Gastrocnemius medialis (tissue), 4 donors: ENCODE measurements around the gene PRRT1B. TPM values are rescaled to one million over a fixed set of nuclear protein-coding genes. Genes with fewer than 3 reads are reported as not detected.

Source experiments
- ATAC-seq, 2 donors: fragments of 150-250 bp; one replicate each; pipeline ENCODE4 v1.9.1; 2016
- DNase-seq, 2 donors: peaks; one replicate each; pipeline ENCODE4 v3.0.0-alpha.2; 2019
- H3K27ac ChIP-seq, 4 donors: fragments of 200-600 bp; sonication (generic); 1 replicate in 1 of 4; 2 replicates in 3 of 4; pipeline ENCODE4 v1.5.1; 2016 to 2018; ENCODE audit warnings: mild to moderate bottlenecking in 2 of 4, moderate library complexity in 1 of 4
- H3K27me3 ChIP-seq, 3 donors: fragments of 200-600 bp; sonication (generic) in 2 of 3; 1 replicate in 1 of 3; 2 replicates in 2 of 3; pipeline versions ENCODE4 v1.5.1 to v1.6.0; 2016 to 2019; ENCODE audit warnings: mild to moderate bottlenecking in 1 of 3, moderate library complexity in 1 of 3
- H3K36me3 ChIP-seq, 2 donors: fragments of 200-600 bp; sonication (generic) in 1 of 2; one replicate each; pipeline ENCODE4 v1.5.1; 2017 to 2018
- H3K4me1 ChIP-seq, 2 donors: fragments of 200-600 bp; sonication (generic) in 1 of 2; one replicate each; pipeline ENCODE4 v1.5.1; 2016 to 2017; ENCODE audit warnings: mild to moderate bottlenecking in 2 of 2
- H3K4me3 ChIP-seq, 4 donors: fragments of 200-600 bp; sonication (generic) in 3 of 4; 1 replicate in 1 of 4; 2 replicates in 3 of 4; pipeline ENCODE4 v1.5.1; 2016 to 2019; ENCODE audit warnings: mild to moderate bottlenecking in 2 of 4
- H3K9me3 ChIP-seq, 3 donors: fragments of 200-600 bp; sonication (generic) in 2 of 3; 1 replicate in 1 of 3; 2 replicates in 2 of 3; pipeline ENCODE4 v1.5.1; 2016 to 2019
- POLR2A ChIP-seq, 2 donors: fragments of 450-650 bp; IDR thresholded peaks; one replicate each; pipeline ENCODE4 v1.6.1; 2017; ENCODE audit warnings: antibody characterized with exemption in 2 of 2, mild to moderate bottlenecking in 2 of 2, moderate library complexity in 2 of 2
- in situ Hi-C, 4 donors: fragments of 200-750 bp; cut with MboI; loops; one replicate each; pipeline versions ENCODE4 v1.15.0 to v1.8.0; 2017; ENCODE audit warnings: low sequenced_read_pairs in 4 of 4
- intact Hi-C: fragments of 100-400 bp; cut with DNase I; formaldehyde crosslinking; loops from one replicate; pipeline ENCODE4 v1.15.1; 2023; ENCODE audit warnings: low total_unique reads
- total RNA-seq, 4 donors: library from RNA; depleted of rRNA; stranded (reverse); fragments of >200 nt; gene quantifications; one replicate each; pipeline versions ENCODE4 v1.1.0 to v1.2.3, GENCODE V29; 2016
- TF ChIP-seq, protein P1 (sequence below), 5 experiments: fragments of 450-650 bp in 3 of 5; fragments of 200-600 bp in 2 of 5; sonication (generic) in 2 of 5; IDR thresholded peaks in 4 of 5; conservative IDR thresholded peaks in 1 of 5; 1 replicate in 4 of 5; 2 replicates in 1 of 5; pipeline ENCODE4 v1.5.1; 2016 to 2019; ENCODE audit warnings: antibody characterized with exemption in 5 of 5, mild to moderate bottlenecking in 3 of 5, moderate library complexity in 3 of 5

The PRRT1B gene
- total RNA-seq, 4 donors from 2014 or later: not detected

DNA sequence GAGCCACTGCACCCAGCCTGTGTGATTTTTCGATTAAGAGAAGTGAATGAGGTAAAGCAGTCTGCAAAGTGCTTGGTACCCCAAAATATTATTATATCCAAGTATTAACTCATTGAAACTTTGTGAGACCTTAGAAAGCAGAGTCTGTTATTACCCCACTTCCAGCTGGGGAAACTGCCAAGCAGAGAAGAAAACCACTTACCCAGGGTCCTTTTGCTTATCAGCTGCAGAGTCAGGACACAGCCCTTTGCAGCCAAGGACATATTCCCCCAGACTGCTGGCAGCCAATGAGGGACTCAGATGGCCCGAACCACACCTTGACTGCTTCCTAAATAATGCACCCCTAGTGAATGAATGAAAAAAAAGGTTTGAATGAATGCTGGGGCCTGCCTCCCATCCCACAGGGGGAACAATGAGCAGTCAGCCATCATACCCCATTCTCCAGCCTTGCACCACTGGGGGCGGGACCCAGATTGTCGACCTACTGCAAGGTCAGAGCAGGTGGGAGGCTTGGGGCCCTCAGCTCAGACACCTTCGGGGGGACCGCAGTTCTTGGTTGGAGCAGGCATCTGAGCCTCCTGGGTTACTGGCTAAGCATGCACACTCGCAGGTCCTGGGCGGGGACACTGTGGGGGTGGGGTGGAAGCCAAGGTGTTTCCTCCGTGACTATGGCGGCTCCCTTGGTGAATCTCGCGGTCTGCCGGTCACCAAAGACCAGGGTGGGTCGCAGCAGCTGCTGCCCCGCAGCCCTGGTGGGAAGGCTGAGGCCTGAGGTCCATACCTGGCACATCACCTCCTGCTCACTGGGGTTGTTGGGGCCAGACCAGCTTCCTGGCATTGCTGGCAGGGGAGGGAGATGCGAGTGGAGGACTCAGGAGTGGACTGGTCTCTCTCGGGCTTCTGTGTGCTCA is 29.7 kb downstream of the PRRT1B start:
- DNase-seq (no peak), ATAC-seq (no peak)
- Histone ChIP-seq H3K36me3 (peaks cover 0 to 77% of the 10 kb centered on the region in 2 donors), H3K27me3 (no peaks in the 10 kb centered on the region), H3K4me1 (peaks cover 0 to 1% of the 10 kb centered on the region in 2 donors), H3K4me3 (no peak overlapping the region), H3K9me3 (no peaks in the 10 kb centered on the region), H3K27ac (no peak overlapping the region)
- TF ChIP-seq POLR2A (IDR thresholded peaks at IDR 0.05): no peak
- TF ChIP-seq, protein P1, sequence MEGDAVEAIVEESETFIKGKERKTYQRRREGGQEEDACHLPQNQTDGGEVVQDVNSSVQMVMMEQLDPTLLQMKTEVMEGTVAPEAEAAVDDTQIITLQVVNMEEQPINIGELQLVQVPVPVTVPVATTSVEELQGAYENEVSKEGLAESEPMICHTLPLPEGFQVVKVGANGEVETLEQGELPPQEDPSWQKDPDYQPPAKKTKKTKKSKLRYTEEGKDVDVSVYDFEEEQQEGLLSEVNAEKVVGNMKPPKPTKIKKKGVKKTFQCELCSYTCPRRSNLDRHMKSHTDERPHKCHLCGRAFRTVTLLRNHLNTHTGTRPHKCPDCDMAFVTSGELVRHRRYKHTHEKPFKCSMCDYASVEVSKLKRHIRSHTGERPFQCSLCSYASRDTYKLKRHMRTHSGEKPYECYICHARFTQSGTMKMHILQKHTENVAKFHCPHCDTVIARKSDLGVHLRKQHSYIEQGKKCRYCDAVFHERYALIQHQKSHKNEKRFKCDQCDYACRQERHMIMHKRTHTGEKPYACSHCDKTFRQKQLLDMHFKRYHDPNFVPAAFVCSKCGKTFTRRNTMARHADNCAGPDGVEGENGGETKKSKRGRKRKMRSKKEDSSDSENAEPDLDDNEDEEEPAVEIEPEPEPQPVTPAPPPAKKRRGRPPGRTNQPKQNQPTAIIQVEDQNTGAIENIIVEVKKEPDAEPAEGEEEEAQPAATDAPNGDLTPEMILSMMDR (IDR thresholded peaks at IDR 0.05 in 4 of 5, conservative IDR thresholded peaks at IDR 0.05 in 1 of 5): no peak
- intact Hi-C loops (no loop called here), in situ Hi-C loops (loop anchor here in 3 of 4 donors (25.0 kb wide), 1 partner anchor 687 kb away; no protein-coding TSS in a partner anchor)

DNA sequence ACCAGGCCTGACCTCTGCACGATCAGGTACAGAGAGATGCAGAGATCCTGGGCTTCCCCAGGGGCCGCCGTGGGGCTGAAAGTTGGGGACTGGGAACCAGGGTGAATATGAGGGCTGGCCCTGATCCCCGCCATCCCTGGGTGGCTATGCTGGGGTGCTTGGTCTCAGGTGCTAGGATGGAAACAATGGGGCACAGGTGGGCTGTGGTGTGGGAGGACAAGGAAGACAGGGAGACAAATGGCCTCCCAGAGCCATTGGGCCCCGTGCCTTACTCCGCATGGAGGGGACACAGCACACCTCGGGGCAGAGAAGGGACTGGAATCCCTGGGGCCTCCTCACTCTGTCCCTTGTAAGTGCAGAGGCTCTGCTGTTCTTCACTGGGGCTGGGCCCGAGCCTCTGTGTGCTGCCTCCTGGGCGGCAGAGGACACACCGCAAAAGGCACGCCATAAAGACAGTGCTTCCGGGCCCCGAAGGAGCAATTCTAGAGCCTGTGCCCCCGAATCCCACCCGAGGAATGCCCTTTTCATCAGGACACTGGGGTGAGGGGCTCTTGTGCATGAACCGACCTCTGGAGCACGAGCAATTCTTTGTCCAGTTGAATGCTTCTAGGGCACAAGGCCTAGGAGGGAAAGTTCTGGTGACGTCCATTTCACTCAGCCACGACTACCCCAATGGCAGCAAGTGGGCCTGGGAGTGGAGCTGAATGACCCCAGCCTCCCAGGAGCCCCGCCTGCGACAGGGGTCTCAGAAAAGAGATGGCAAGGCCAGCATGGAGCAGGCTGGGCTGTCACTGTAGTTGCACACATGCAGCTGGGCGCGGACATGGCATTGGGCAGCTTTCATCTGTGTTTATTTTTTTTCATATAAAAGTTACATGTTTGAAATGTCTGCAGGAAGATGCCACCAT is 30.9 kb downstream of the PRRT1B start:
- TF ChIP-seq, protein P1 (IDR thresholded peaks at IDR 0.05 in 4 of 5, conservative IDR thresholded peaks at IDR 0.05 in 1 of 5): no peak
- no peak for TF ChIP-seq POLR2A (IDR thresholded peaks at IDR 0.05)
- Histone ChIP-seq H3K36me3 (peaks cover 0 to 84% of the 10 kb centered on the region in 2 donors), H3K4me3 (no peak overlapping the region), H3K27me3 (no peaks in the 10 kb centered on the region), H3K4me1 (peaks cover 0 to 3% of the 10 kb centered on the region in 2 donors), H3K27ac (no peak overlapping the region), H3K9me3 (no peaks in the 10 kb centered on the region)
- ATAC-seq (no peak), DNase-seq (no peak)
- intact Hi-C loops: no loop called here
- in situ Hi-C loops: loop anchor here in 1 of 4 donors (25.0 kb wide), 1 partner anchor 686 kb away; no protein-coding TSS in a partner anchor

DNA sequence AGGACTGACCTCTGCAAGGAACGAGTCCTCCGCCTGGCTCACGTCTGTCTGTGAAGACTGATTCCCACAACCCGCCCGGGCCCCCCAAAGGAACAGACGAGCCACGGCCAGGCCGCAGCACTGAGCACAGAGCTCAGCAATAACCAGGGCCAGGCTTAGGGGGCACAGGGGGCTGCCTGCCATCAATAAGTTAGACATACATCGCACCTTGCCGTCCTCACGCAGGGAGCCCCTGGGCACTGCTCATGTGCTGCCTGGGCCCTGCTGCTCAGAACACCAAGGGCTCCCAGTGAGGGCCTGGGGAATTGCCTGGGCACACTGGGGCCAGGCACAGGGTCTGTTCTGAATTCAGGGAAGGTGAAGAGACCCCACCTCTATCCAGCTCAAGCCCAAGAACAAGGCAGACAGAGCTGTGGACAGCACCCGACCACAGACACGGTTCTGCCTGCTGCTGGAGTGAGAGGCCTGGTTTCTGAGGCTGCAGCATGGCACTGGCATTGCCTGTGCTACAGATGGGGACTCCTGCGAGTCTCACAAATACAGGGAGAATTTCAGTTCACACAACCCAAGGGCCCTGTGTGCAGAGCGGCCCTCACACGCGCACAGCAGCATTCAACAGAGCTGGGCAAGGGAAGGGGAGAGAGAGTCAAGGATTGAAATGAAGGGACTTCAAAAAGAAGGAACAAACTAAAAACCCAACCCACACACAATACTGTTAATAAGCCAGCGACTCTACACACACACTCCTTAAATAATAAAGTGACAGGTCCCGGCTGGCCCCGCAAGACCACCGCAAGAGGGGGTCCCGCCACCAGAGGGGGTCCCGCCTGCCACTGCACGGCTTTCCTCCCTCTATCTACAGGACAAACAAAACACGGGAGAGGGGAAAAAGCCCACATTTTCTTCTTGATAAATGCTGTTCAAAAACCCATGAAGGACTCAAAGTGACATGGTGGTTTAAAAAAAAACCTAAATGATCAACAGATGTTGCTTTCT is 32.0 kb downstream of the PRRT1B start:
- in situ Hi-C loops: loop anchor here in 1 of 4 donors (25.0 kb wide), 1 partner anchor 685 kb away; no protein-coding TSS in a partner anchor
- intact Hi-C loops: no loop called here
- DNase-seq (no peak), ATAC-seq (no peak)
- no peaks in the 10 kb centered on the region for H3K9me3 ChIP-seq
- no peak overlapping the region for H3K27ac ChIP-seq
- H3K36me3 ChIP-seq: peaks cover 0 to 86% of the 10 kb centered on the region in 2 donors
- no peak for TF ChIP-seq POLR2A (IDR thresholded peaks at IDR 0.05)
- TF ChIP-seq, protein P1 (IDR thresholded peaks at IDR 0.05 in 4 of 5, conservative IDR thresholded peaks at IDR 0.05 in 1 of 5): no peak
- H3K4me1 ChIP-seq: peaks cover 0 to 3% of the 10 kb centered on the region in 2 donors
- no peak overlapping the region for H3K4me3 ChIP-seq
- H3K27me3 ChIP-seq: no peaks in the 10 kb centered on the region

DNA sequence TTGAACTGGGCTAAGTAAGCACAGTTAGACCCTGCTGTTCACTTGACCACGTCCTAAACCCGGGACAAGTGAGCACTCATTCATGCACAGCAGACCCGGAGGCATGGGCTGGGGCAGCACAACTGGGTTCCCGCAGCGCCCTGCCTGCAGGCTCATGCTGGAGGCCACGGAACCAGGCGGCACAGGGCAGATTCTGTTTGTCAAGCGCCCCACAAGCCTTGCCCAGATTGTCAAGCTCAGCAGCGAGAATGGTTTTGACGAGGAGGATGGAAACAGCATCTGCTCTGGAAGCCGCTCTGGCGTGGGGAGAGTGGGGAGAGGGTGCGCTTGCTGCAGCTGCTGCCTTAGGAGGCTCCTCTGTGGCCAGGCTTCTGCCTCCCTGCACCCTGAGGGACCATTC is 32.7 kb downstream of the PRRT1B start:
- Histone ChIP-seq H3K27ac (no peak overlapping the region), H3K36me3 (peaks cover 0 to 86% of the 10 kb centered on the region in 2 donors), H3K9me3 (no peaks in the 10 kb centered on the region), H3K4me1 (peaks cover 0 to 3% of the 10 kb centered on the region in 2 donors), H3K4me3 (no peak overlapping the region), H3K27me3 (no peaks in the 10 kb centered on the region)
- TF ChIP-seq, protein P1 (IDR thresholded peaks at IDR 0.05 in 4 of 5, conservative IDR thresholded peaks at IDR 0.05 in 1 of 5): no peak
- no peak for DNase-seq
- ATAC-seq: no peak
- in situ Hi-C loops: loop anchor here in 1 of 4 donors (25.0 kb wide), 1 partner anchor 684 kb away; no protein-coding TSS in a partner anchor
- intact Hi-C loops: no loop called here
